ENCODE measurements around the gene TSHZ1.
A peak's percentile ranks its signal among the peaks of the same experiment; 100 is the strongest.

The TSHZ1 gene

GRCh38 chr18:75209129-75209950 is 1.3 kb upstream of the TSHZ1 start, which contains the start of gene PTGR3:
PTGR3 (minus strand) TSS chr18:75209139; CDS start chr18:75209058, 81 bp downstream.
- no peaks in the 10 kb centered on the region for H3K9me3 Mint-ChIP-seq
- DNase-seq = peak; percentile 74
- peak within 1 kb of the TSS; percentile 99 for H3K27ac Mint-ChIP-seq
- H3K27me3 Mint-ChIP-seq (ENCODE audit: low read depth, poor library complexity) = peaks cover 6% of the 10 kb centered on the region
- H3K4me1 Mint-ChIP-seq = peaks cover 60% of the 10 kb centered on the region
- no peaks in the 10 kb centered on the region for H3K36me3 Mint-ChIP-seq (ENCODE audit: low read depth)
- TF ChIP-seq CTCF (IDR thresholded peaks at IDR 0.05) = no peak
- H3K4me3 Mint-ChIP-seq = peak within 1 kb of the TSS; percentile 98

GRCh38 chr18:75209951-75210258 is 692 bp upstream of the TSHZ1 start:
- no peak for DNase-seq
- Mint-ChIP-seq H3K9me3 (no peaks in the 10 kb centered on the region), H3K36me3 (ENCODE audit: low read depth) (peaks cover under 1% of the 10 kb centered on the region), H3K27ac (peak overlapping the region; percentile 99), H3K4me3 (peak overlapping the region; percentile 98), H3K27me3 (ENCODE audit: low read depth, poor library complexity) (peaks cover 6% of the 10 kb centered on the region), H3K4me1 (peaks cover 66% of the 10 kb centered on the region)
- no peak for TF ChIP-seq CTCF (IDR thresholded peaks at IDR 0.05)

DNA sequence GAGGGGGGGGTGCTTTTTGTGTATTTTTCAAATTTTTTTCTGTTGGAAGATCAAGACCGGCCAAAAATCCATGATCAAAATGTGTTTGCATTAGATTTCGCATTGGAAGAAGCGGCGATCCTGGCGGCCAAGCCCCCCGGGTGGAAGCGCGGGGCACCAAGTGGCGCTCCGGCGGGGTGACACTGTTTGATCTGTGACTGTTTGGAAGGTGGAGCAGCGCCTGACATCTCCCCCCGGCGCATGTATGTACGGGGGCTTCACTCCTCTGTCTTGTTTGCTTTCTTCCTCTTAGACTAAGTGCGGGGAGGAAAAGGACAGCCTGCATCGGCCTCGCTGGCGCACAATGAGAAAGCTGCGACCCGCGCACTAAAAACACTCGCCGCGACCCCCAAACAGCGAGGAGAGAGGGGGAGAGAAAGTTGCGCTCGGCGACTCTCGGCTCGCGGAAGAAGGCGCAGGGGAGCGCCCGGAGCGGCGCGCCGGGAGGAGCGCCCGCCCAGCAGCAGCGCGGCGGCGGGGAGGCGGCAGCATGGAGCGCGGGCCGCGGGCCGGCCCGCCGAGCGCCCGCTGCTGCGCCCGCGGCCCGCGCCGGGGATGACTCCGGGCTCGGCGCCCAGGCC is 515 bp downstream of the TSHZ1 start:
- H3K27me3 Mint-ChIP-seq (ENCODE audit: low read depth, poor library complexity) = peaks cover 5% of the 10 kb centered on the region

DNA sequence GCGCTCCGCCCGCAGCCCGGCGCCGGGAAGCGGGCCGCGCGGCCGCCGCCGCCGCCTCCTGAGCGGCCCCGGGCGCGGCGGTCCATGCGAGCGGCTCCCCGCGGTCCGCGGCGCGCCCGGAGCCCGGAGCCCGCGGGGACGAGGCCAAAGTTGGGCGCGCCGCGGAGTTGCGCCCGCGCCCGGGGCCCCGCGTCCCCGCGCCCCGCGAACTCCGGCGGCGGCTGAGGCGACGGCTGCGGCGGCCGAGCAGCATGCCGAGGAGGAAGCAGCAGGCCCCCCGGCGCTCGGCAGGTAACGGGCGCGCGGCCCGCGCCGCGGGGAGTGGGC is 992 bp downstream of the TSHZ1 start:
- Mint-ChIP-seq H3K4me3 (no peak overlapping the region), H3K4me1 (peaks cover 67% of the 10 kb centered on the region), H3K27me3 (ENCODE audit: low read depth, poor library complexity) (peaks cover 1% of the 10 kb centered on the region), H3K9me3 (no peaks in the 10 kb centered on the region), H3K36me3 (ENCODE audit: low read depth) (peaks cover 13% of the 10 kb centered on the region), H3K27ac (no peak overlapping the region)
- DNase-seq = no peak
- TF ChIP-seq CTCF (IDR thresholded peaks at IDR 0.05) = no peak

More for the DNA sequence above, 515 bp downstream of the TSHZ1 start:
- DNase-seq = peak; percentile 33
- TF ChIP-seq CTCF (IDR thresholded peaks at IDR 0.05) = no peak
- H3K27ac Mint-ChIP-seq = peak overlapping the region; percentile 99
- H3K36me3 Mint-ChIP-seq (ENCODE audit: low read depth) = peaks cover 9% of the 10 kb centered on the region
- H3K9me3 Mint-ChIP-seq = no peaks in the 10 kb centered on the region
- H3K4me1 Mint-ChIP-seq = peaks cover 67% of the 10 kb centered on the region
- peak overlapping the region; percentile 98 for H3K4me3 Mint-ChIP-seq

GRCh38 chr18:75211953-75212750 is 1.6 kb downstream of the TSHZ1 start:
- H3K4me3 Mint-ChIP-seq = peak overlapping the region; percentile 89
- peak overlapping the region; percentile 53 for H3K27ac Mint-ChIP-seq
- peaks cover 4% of the 10 kb centered on the region for H3K27me3 Mint-ChIP-seq (ENCODE audit: low read depth, poor library complexity)
- DNase-seq = peak; percentile 66
- H3K9me3 Mint-ChIP-seq = no peaks in the 10 kb centered on the region
- H3K36me3 Mint-ChIP-seq (ENCODE audit: low read depth) = peaks cover 13% of the 10 kb centered on the region
- TF ChIP-seq CTCF (IDR thresholded peaks at IDR 0.05) = no peak
- peaks cover 67% of the 10 kb centered on the region for H3K4me1 Mint-ChIP-seq
